MCF 10A (cell line): ENCODE data around the gene PXYLP1. TPM values are rescaled to one million over a fixed set of nuclear protein-coding genes. Genes with fewer than 3 reads are reported as not detected.

Experiments
- BruUV-seq: library from RNA; stranded (reverse); fragments of 400-500 nt; replicated peaks from 2 replicates; lab custom pipeline; 2021; lab: Mats Ljungman, UMichigan
- CTCF ChIA-PET: fragments of 300-600 bp; sonication (Branson Sonifier 250); formaldehyde crosslinking; extraction: SDS; loops from one replicate; lab custom pipeline; 2021; ENCODE audit warnings: antibody characterized with exemption, inconsistent platforms; lab: Yijun Ruan, JAX
- POLR2A ChIA-PET: fragments of 300-600, 350-650 bp; sonication (Branson Sonifier 250); formaldehyde crosslinking; extraction: SDS; loops from one replicate; lab custom pipeline; 2020; ENCODE audit warnings: antibody characterized with exemption, inconsistent platforms; lab: Yijun Ruan, JAX
- DNase-seq: peaks from one replicate; pipeline ENCODE4 v3.0.0-alpha.2; 2018; ENCODE audit not compliant: unreplicated experiment
- H3K27ac Mint-ChIP-seq: one replicate; pipeline ENCODE4 v1.8.0; 2022; ENCODE audit warnings: mild to moderate bottlenecking, low read depth, mixed read lengths; ENCODE audit not compliant: unreplicated experiment
- H3K27me3 Mint-ChIP-seq: one replicate; pipeline ENCODE4 v1.8.0; 2022; ENCODE audit warnings: mixed read lengths; ENCODE audit not compliant: insufficient read depth, unreplicated experiment
- H3K36me3 Mint-ChIP-seq: one replicate; pipeline ENCODE4 v1.8.0; 2022; ENCODE audit warnings: mild to moderate bottlenecking, moderate library complexity, mixed read lengths; ENCODE audit not compliant: insufficient read depth, unreplicated experiment
- H3K4me1 Mint-ChIP-seq: one replicate; pipeline ENCODE4 v1.8.0; 2022; ENCODE audit warnings: mixed read lengths; ENCODE audit not compliant: insufficient read depth, unreplicated experiment
- H3K4me3 Mint-ChIP-seq: one replicate; pipeline ENCODE4 v1.8.0; 2022; ENCODE audit warnings: mild to moderate bottlenecking, moderate library complexity, mixed read lengths; ENCODE audit not compliant: unreplicated experiment
- H3K9me3 Mint-ChIP-seq: one replicate; pipeline ENCODE4 v1.8.0; 2022; ENCODE audit warnings: mixed read lengths; ENCODE audit not compliant: unreplicated experiment
- CTCF ChIP-seq: fragments of 200-600 bp; IDR thresholded peaks from one replicate; pipeline ENCODE4 v1.8.0; 2022; ENCODE audit warnings: antibody characterized with exemption, mild to moderate bottlenecking; ENCODE audit not compliant: unreplicated experiment
- intact Hi-C: fragments of 100-400 bp; cut with micrococcal nuclease; formaldehyde crosslinking; loops from 2 replicates; pipeline ENCODE4 v1.14.1; 2022
- total RNA-seq: library from RNA; stranded (reverse); gene quantifications from 2 replicates; pipeline ENCODE4 v1.2.3, GENCODE V29; 2022

Gene PXYLP1
- total RNA-seq, 1 experiment from 2014 or later: 2.1 TPM

DNA sequence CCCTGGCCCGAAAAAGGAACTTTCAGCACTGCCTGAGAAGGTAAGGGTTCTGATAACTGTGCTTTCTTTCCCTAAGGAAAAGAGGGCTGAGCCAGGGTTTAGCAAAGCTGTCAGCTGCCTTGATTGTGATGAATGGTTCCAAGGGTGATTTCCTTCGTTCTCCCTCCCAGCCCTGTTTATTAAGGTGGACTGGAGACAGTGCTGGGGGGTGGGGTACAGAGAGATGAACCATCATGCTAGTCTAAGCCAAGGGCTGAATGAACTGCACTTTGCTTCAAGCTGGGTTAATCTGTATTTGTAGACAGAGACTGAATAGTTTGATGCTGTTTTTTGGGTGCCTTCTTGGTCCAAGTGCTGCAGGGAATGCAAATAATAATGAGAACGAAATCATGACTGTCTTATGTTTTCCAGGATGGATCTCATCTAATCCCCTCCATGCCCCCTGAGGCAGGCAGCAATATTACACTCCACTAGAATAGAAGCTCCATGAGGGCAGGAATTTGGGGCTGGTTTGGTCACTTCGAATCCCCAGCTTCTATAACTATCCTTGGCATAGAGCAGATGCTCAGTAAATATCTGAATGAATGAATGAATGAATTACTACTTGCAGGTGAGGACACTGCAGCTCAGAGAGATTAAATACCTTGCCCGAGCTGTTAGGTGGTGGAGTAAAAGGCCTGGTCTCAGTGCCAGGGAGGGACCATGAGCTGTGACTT is 10.9 kb downstream of the PXYLP1 start:
- Mint-ChIP-seq H3K9me3 (no peaks in the 10 kb centered on the region), H3K4me1 (peaks cover 18% of the 10 kb centered on the region), H3K36me3 (peaks cover 6% of the 10 kb centered on the region), H3K27ac (no peak overlapping the region), H3K27me3 (no peaks in the 10 kb centered on the region), H3K4me3 (no peak overlapping the region)
- POLR2A ChIA-PET: interaction anchor here (0.8 kb wide), 1 partner anchor 11 kb away, joined by 4 read pairs; the partner anchor contains the start of gene PXYLP1
- CTCF ChIA-PET: interaction anchor here (0.7 to 1.3 kb wide), 3 partner anchors 11 to 514 kb away, joined by 3 to 9 read pairs (median 9); partner anchors contain the start of gene PXYLP1
- DNase-seq: no peak
- no TSS peak for BruUV-seq
- intact Hi-C loops: no loop called here
- TF ChIP-seq CTCF: no peak

DNA sequence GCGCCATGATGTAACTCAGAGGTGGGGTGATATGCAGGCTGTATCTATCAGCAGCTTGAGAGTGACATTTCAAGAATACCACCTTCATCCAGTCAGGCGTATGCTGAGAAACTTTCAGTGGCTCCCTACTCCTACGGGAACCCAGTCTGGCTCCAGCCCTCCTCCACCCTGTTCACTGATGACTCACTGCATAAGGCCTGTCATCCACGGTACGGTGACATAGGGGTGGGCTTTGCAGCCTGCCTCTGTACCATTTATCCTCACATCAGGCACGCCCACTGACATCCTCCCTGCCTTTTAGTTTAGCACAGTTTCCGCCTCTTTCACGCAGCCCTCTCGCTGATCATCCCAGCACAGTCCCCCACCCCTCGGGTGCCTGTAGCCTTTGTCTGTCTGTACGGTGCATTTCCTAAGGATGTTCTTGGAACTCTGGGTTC is 11.7 kb downstream of the PXYLP1 start:
- TF ChIP-seq CTCF: no peak
- Mint-ChIP-seq H3K4me1 (peaks cover 18% of the 10 kb centered on the region), H3K4me3 (no peak overlapping the region), H3K9me3 (no peaks in the 10 kb centered on the region), H3K27me3 (no peaks in the 10 kb centered on the region), H3K36me3 (peaks cover 6% of the 10 kb centered on the region), H3K27ac (peak overlapping the region; percentile 53)
- POLR2A ChIA-PET: interaction anchor here (0.8 kb wide), 1 partner anchor 12 kb away, joined by 4 read pairs; the partner anchor contains the start of gene PXYLP1
- intact Hi-C loops: no loop called here
- no TSS peak for BruUV-seq
- peak; percentile 17 for DNase-seq
- CTCF ChIA-PET: interaction anchor here (0.6 to 1.2 kb wide), 3 partner anchors 12 to 1937 kb away, joined by 3 to 9 read pairs (median 3); partner anchors contain the start of gene PXYLP1

- no peak for DNase-seq
- H3K27ac Mint-ChIP-seq: no peak overlapping the region
- H3K27me3 Mint-ChIP-seq: no peaks in the 10 kb centered on the region
- CTCF ChIA-PET: interaction anchor here (0.6 to 2.0 kb wide), 7 partner anchors 9 to 247 kb away, joined by 3 to 10 read pairs (median 3); no protein-coding TSS in a partner anchor
- POLR2A ChIA-PET: interaction anchor here (0.9 to 1.1 kb wide), 2 partner anchors 14 to 16 kb away, joined by 3 to 4 read pairs; partner anchors contain the start of gene PXYLP1
- no peaks in the 10 kb centered on the region for H3K9me3 Mint-ChIP-seq
- H3K4me1 Mint-ChIP-seq: peaks cover 9% of the 10 kb centered on the region
- intact Hi-C loops: no loop called here
- H3K36me3 Mint-ChIP-seq: peaks cover 6% of the 10 kb centered on the region
- BruUV-seq: no TSS peak
- no peak overlapping the region for H3K4me3 Mint-ChIP-seq
- TF ChIP-seq CTCF: no peak
These were observed 14.8 kb downstream of the PXYLP1 start for GRCh38 chr3:141246224-141246957.

GRCh38 chr3:141246958-141247301 is 15.3 kb downstream of the PXYLP1 start:
- ChIA-PET POLR2A (interaction anchor here (0.9 to 1.1 kb wide), 2 partner anchors 15 to 16 kb away, joined by 3 to 4 read pairs; partner anchors contain the start of gene PXYLP1), CTCF (interaction anchor here (0.6 to 2.0 kb wide), 6 partner anchors 9 to 189 kb away, joined by 3 to 10 read pairs (median 3); no protein-coding TSS in a partner anchor)
- Mint-ChIP-seq H3K9me3 (no peaks in the 10 kb centered on the region), H3K27me3 (no peaks in the 10 kb centered on the region), H3K4me1 (peaks cover 3% of the 10 kb centered on the region), H3K27ac (no peak overlapping the region), H3K36me3 (peaks cover 6% of the 10 kb centered on the region), H3K4me3 (no peak overlapping the region)
- BruUV-seq: no TSS peak
- TF ChIP-seq CTCF: no peak
- DNase-seq: no peak
- intact Hi-C loops: no loop called here
